SKM-1 treated with dmso at 0.1 percent for 144 hours (cell line): ENCODE data around the gene CISD1.
A peak's percentile ranks its signal among the peaks of the same experiment; 100 is the strongest.
"Not testable (repeated sequence)": the region's sequence is repeated elsewhere in the genome, so short reads cannot be mapped to it uniquely, and the experiment has no call there.

Source experiments
- DNase-seq: peaks from one replicate; lab custom pipeline; 2025; ENCODE audit not compliant: unreplicated experiment; lab: John Stamatoyannopoulos, UW

Gene CISD1

DNA sequence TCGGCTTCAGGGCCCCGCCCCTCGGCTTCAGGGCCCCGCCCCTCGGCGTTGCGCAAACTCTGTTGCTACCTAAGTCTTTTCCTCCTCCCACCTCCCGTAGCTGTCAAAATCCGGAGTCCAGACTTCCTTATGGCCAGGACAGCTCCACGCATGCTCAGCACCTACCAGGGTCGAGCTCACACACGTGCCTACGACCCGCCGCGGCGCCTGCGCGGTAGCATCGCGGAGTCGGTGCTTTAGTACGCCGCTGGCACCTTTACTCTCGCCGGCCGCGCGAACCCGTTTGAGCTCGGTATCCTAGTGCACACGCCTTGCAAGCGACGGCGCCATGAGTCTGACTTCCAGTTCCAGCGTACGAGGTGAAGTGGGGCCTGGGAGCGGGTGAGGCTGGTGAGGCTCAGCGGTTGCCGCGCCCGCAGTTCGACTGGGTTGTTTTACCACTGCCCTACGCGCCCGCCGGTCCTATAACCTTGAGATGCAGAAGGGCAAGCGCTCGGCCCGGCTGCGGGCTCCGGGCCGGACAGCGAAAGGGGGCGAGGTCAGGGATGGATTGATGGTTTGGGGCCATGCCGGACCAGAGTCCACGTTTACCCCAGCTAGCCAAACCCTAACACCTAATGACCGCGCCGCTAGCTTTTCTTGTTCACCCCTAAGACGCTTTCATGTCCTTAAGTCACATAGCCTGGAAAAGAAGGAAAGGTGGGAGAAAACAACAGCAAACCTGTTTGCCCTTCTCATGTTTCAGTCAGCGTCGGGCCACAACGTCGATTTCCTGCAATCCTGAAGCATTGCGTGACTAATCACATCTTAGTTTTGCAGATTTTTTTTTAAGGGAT lies at the start of gene CISD1:
Gene CISD1, plus strand, starts transcription at position 217 of the 836 bp plus-strand sequence. Its CDS starts 112 bp downstream, at position 329.
- peak; percentile 97 for DNase-seq

GRCh38 chr10:58219875-58220274 lies 49.1 kb upstream of the CISD1 start:
- DNase-seq: no peak

DNA sequence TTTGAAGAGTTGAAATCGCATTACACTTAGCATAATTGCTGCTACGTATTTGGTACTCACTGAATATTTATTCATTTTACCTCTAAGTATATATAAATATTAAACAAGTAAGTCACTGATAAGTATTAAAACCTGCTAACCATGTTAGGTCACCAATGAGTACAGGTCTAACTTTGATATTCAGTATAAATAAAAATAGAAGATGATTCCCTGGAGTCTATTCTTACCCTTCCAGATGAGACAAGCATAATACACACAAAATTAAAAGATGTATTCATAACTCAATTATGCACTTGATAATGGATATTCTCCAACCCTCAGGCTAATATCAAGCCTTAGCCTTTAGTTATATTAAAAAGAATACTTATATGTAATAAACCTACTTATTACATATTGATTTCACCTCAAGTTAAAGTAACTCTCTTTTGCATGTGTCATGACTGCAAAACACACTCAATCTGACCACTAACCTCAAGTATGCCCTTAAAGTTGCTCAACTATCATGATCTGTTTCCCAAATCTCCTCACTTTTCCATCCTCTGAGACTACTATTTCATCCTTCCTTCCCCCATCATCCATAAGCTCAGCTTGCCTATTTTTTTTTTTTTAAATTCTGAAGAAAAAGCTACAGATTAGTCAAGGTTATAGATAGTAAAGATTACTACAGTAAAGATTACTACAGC lies 48.1 kb upstream of the CISD1 start:
- DNase-seq: no peak

GRCh38 chr10:58225654-58226053 lies 43.3 kb upstream of the CISD1 start:
- no peak for DNase-seq

DNA sequence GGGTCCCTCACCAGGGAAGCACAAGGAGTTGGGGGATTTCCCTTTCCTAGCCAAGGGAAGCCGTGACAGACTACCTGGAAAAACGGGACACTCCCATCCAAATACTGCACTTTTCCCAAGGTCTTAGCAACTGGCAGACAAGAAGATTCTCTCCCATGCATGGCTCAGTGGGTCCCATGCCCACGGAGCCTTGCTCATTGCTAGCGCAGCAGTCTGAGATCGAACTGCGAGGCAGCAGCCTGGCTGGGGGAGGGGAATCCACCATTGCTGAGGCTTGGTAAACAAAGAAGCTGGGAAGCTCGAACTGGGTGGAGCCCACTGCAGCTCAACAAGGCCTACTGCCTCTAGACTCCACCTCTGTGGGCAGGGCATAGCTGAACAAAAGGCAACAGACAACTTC lies 39.1 kb upstream of the CISD1 start:
- DNase-seq: not testable (repeated sequence)

DNA sequence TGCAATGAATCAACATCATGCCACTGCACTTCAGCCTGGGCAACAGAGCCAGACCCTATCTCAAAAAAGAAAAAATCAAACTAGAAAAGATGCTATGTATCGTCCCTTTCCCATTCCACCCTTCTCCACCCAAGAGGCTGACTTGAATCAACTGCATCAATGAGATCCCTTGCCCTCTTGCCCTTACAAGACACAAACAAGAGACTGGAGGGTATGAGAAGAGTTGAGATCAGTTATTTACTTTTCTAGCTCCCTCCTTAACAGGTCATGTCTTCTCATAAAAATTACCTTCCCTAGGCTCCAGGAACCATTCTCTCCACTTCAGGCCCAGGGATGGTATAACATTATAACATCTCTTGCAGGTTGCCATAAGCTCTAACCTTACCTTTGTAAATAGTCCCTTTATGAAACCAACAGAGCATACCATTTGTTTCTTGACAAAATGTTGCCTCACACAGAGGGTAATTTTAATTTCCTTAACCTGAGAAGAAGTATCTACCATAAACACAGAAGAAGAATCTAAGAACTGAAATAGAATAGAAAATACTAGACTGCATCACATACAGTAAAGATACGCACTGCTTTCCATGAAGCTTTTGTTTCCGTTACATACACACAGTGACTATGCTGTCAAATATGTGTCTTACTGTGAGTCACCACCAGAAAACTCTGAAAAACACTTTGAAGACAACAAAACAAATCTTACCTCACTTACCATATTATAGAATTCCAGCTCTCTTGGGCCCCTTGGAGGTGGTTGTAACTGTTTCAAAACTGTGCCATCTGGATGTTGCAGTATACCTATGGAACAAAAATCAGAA lies 31.7 kb upstream of the CISD1 start:
- no peak for DNase-seq

- DNase-seq: no peak
Observed at GRCh38 chr10:58239561-58240169, 29.3 kb upstream of the CISD1 start.

GRCh38 chr10:58240531-58240930 lies 28.4 kb upstream of the CISD1 start:
- DNase-seq: no peak

GRCh38 chr10:58241346-58241745 lies 27.6 kb upstream of the CISD1 start:
- no peak for DNase-seq

- DNase-seq: no peak
Observed at GRCh38 chr10:58243269-58243668, 25.7 kb upstream of the CISD1 start.

DNA sequence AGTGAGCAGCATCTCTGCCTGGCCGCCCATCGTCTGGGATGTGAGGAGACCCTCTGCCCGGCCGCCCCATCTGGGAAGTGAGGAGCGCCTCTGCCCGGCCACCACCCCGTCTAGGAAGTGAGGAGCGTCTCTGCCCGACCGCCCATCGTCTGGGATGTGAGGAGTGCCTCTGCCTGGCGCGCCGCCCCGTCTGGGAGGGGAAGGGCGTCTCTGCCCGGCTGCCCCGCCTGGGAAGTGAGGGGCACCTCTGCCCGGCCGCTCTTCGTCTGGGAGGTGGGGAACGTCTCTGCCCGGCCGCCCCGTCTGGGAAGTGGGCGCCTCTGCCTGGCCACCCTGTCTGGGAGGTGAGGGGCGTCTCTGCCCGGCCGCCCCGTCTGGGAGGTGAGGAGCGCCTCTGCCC lies 25.2 kb upstream of the CISD1 start:
- DNase-seq: not testable (repeated sequence)

- DNase-seq: not testable (repeated sequence)
Observed at GRCh38 chr10:58244242-58244641, 24.7 kb upstream of the CISD1 start.

DNA sequence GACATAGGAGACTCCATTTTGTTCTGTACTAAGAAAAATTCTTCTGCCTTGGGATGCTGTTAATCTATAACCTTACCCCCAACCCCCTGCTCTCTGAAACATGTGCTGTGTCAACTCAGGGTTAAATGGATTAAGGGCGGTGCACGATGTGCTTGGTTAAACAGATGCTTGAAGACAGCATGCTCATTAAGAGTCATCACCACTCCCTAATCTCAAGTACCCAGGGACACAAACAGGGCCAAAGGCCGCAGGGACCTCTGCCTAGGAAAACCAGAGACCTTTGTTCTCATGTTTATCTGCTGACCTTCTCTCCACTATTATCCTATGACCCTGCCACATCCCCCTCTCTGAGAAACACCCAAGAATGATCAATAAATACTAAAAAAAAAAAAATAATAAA lies 24.3 kb upstream of the CISD1 start:
- DNase-seq: not testable (repeated sequence)

DNA sequence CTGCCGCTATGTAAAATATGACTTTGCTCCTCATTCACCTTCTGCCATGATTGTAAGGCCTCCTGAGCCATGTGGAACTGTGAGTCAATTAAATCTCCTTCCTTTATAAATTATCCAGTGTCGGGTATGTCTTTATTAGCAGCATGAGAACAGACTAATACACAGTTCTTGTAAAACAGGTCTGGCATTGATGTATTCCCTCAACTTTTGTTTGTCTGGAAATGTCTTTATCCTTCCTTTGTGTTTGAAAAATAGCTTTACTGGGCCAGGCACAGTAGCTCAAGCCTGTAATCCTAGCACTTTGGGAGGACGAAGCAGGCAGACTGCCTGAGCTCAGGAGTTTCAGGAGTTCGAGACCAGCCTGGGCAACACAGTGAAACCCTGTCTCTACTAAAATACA lies 15.8 kb upstream of the CISD1 start:
- no peak for DNase-seq

DNA sequence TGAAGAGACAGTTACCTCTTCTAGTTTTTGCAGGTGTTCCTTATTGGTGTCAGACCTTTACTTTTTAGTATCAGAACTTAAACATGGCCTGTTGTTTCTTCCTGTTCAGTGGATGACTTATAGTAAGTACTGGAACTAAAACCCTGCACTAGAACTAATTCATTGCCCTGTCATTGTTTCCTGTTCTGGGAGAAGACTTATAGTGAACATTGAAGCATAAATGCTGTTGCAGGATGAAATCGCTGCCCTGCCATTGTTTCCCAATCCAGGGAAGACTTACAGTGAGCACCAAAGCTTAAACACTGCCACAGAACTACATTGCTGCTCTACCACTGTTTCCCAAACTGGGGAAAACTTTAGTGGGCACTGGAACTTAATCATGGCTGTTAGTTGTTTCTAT lies 14.3 kb upstream of the CISD1 start:
- DNase-seq: no peak

DNA sequence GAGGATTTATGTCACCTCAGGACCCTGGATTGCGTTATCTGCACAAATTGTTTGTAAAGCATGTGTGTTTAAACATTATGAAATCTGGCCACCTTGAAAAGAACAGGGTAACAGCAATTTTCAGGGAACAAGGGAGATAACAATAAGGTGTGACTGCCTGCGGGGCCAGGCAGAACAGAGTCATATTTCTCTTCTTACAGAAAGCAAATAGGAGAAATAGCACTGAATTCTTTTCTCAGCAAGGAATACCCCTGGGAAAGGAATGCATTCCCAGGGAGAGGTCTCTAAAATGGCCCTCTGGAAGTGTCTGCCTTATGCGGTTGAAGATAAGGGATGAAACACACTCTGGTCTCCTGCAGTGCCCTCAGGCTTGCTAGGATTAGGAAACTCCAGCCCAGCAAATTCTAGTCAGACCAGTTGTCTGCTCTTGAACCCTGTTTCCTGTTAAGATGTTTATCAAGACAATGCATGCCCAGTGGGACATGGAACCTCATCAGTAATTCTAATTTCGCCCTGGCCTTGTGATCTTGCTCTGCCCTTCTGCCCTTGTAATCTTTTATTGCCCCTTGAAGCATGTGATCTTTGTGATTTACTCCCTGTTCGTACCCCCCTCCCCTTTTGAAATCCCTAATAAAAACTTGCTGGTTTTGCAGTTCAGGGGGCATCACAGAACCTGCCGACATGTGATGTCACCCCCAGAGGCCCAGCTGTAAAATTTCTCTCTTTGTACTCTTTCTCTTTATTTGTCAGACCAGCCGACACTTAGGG lies 12.8 kb upstream of the CISD1 start:
- not testable (repeated sequence) for DNase-seq

DNA sequence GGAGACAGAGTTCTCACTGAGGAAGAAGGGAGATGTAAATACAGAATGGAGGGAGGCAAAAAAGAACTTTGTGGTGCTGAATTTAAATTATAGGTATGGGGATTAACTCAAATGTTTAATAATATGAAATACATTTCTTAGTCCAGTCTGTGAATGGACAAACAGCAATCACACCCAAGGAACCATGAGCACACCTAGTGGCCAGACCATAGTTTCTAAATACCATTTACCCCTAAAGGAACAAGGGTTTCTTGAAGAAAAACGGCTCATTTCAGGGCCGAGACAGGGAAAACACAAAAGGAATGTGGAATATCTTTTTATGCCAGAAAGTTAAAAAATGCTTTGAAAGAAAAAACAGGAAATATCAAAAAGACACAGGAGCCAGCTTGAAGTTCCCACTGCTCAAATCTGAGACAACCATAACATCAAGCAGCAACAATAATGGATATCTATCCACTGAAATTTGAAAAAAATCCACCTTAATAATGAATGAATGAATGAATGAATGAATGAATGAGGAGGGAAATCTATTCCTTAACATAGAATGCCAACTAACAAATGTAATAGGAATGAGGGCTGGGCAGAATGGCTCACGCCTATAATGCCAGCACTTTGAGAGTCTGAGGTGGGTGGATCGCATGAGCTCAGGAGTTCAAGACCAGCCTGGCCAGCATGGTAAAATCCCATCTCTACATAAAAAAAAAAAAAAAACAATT lies 9.8 kb upstream of the CISD1 start:
- no peak for DNase-seq

DNA sequence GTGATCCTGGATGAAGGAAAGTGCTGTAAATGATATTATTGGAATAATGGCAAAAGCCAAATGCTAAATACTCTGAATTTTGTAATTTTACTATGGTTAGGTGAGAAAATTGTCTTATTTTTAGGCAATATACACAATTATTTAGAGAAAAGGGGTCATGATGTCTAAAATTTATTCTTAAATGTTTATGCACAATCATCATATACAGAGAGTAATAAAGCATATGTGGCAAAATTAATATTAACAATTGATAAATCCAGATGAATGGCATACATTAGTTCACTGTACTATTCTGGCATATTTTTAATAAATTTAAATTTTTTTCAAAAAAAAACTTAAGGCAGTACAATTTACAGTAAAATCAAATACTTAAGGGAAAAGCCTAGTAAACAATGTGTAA lies 8.6 kb upstream of the CISD1 start:
- no peak for DNase-seq

GRCh38 chr10:58262766-58263165 lies 6.2 kb upstream of the CISD1 start:
- DNase-seq: no peak

GRCh38 chr10:58264780-58265179 lies 4.2 kb upstream of the CISD1 start:
- DNase-seq: no peak
